ENCODE results near the gene BHLHA9.
"Not testable (repeated sequence)": the region's sequence is repeated elsewhere in the genome, so short reads cannot be mapped to it uniquely, and the experiment has no call there.

BHLHA9 gene

DNA sequence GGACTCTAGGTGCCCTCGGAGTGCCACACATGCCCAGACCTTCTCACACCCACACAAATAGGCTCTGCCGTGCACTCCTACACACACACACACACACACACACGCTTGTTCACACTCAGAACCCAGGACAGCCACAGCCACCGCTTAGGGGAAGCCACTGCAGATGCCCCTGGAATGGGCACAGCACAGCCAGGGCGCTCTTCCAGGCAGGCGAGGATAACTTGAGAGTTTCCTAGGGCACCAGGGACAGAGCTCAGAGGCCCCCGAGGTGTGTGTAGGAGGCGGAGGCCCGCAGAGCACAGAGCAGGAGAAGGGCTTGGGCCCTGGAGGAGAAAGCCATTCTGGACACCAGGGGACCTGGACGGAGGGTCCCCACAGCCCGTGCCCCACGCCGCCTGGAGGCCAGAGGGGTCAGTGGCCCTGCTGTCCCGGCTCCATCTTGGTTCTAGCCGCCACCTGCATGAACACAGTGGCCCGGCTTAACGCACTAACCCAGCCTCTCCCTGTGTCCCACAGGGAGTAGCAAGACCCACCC is 30.2 kb downstream of the BHLHA9 start:
- no peak for DNase-seq (ENCODE audit: low read depth in 2 of 2)

DNA sequence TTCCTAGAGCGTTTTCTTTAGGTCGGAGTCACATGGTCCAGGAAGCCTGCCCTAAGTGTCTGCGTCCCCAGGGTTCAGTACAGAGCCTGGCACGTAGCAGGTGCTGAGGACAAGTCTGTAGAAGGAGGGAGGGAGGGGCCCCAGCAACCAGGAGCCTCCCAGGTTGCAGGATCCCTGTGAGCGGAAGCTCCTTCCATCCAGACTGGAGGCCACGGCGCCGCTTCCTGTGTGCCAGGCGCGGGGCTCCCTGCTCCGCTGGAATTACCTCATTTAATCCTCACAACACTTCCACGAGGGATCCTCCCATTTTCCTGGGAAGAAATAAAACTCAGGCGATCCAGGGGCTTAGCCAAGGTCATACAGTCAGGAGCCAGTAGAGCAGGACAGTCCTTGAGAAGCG is 31.3 kb downstream of the BHLHA9 start:
- DNase-seq (ENCODE audit: low read depth in 2 of 2) = no peak

DNA sequence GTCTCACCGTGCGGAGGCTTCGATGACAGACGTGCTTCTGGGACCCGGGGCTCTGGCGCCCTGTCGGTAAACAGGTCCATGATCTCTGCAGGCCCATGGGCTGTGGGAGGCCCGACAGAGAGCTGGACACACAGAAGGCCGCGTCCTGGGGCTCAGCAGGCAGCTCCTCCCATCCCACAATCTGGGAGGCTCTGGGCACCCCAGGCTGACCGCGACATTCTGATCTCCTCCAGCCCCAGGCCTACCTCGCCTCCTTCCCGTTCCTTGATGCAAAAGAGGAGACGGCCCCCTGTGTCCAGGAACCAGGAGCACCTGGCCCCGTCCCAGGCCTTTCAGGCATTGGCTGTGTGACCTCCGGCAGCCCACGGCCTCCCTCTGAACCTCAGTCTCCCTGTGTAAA is 32.5 kb downstream of the BHLHA9 start:
- DNase-seq (ENCODE audit: low read depth in 2 of 2) = no peak

DNA sequence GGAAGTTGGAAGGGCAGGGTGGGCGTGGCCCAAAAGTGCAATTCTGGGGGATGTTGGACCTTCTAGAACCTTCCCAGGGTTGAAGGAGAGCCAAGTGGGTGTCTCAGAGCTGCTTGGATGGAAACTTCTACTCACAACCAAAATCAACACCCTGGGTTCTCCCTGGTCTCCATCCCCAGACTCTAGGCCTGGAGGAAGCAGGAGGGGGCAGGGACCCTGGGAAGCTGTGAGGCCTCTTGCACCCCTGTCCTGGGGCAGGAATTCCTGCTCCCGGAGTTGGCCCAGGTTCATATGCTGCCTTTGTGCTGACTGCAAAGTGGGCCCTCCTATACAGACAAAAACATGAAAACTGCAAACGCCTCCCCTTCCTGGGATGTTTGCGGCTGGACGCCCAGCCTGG is 34.3 kb downstream of the BHLHA9 start:
- no peak for DNase-seq (ENCODE audit: low read depth in 2 of 2)

DNA sequence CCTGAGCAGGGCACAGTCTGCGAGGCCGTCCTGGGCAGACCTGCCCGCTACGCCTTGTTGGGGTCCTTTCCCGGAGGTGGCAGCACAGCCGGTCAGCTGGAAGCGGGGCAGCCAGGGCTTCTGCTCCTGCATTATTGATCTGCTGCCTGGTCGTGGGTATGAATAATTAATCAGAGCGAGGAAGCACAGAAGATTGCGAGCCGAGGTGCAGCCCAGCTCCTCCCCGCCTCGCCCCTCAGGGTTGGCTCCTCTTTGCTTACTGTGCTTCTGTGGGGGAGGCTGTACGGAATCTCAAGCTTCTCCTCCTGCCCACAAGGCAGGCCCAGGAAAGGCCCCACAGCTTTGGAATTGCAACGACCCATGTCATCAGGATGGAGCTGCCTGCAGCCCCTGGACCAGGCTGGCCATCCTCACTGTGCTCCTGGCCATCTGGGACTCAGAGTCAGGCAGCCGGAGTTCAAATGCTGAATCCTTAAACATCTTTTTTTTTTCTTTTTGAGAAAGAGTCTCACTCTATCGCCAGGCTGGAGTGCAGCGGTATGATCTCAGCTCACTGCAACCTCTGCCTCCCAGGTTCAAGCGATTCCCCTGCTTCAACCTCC is 34.8 kb downstream of the BHLHA9 start:
- no peak for DNase-seq (ENCODE audit: low read depth in 2 of 2)

DNA sequence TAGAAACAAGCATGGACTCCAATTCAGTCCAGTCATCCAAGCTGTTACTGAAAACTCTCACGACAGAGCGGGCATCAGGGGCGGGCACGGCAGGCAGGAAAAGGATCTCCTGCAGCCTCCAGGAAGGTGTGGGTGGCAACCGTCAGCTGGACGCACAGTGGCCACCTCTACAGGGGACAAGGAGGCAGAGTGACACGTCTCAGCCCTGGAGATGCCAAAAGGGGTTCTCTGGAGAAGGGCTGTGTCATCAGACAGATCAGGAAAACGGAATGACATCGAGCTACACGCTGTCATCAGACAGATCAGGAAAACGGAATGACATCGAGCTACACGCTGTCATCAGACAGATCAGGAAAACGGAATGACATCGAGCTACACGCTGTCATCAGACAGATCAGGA is 37.6 kb downstream of the BHLHA9 start:
- DNase-seq (ENCODE audit: low read depth in 2 of 2) = not testable (repeated sequence)

DNA sequence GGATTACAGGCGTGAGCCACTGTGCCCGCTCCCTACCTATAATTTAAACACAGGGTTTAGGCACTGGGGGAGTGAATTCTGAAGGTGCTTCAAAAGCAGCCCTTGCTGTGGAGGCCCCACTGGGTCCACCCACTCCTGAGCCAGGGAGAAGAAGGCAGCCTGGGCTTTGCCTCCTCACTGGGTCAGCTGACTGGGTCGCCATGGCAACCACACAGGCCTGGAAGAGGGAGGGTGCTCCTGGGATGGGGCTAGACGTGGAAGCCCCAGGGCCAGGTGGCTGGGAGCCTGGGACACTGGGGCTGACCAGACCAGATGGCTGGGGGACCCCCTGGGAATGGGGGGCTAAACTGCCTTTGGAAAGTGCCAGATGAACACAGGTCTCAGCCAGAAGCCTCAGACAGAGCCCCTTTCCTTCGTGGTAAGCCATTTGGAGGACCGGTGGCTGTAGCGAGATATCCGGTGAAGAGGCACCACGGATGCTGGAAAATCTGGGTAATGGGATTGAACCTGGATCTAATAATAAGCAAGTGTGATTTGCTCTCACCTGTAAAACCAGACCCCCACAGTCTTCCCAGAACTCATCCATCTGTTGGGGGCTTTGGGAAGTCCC is 42.1 kb downstream of the BHLHA9 start:
- DNase-seq (ENCODE audit: low read depth in 2 of 2) = no peak

DNA sequence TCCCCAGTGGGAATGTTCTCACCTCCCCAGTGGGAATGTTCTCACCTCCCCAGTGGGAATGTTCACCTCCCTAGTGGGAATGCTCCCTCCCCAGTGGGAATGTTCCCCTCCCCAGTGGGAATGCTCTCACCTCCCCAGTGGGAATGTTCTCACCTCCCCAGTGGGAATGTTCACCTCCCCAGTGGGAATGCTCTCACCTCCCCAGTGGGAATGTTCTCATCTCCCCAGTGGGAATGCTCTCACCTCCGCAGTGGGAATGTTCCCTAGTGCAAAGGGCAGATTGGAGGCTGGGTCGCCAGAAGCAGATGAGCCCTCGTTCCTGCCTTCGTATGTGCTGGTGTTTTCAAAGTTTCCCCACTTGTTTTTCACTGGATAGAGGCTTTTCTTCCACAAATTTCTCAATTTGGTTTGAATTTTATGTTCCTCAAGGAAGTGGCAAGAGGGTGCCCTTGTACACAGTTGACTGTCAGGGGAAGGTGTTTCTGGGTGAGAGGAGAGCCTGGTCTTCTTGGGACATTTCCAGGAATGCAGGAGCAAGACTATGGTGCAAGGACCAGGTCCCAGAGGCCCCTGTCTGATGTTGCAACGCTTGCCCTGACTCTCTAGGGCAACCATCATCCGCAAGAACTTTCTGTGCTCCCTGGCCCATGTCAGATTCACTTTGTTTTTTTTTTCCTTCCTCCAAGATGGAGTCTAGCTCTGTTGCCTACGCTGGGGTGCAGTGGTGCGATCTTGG is 43.2 kb downstream of the BHLHA9 start:
- no peak for DNase-seq (ENCODE audit: low read depth in 2 of 2)

DNA sequence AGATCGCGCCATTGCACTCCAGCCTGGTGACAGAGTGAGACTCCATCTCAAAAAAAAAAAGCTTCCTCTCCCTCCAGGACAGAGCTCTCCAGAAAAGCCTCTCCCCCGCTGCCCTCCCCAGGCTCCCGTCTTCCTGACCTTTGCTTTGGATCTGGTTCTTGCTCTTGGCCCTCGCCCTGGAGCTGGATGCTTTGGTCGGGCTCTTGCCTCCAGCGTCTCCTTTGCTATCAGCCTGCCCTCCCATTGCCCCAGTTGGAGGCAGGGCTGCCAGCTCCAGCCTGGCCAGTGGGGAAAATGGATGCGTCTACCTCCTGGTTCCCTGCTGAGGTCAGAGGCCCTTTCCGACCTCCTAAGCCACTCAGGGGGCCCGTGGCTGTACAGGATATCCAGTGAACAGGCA is 45.2 kb downstream of the BHLHA9 start:
- DNase-seq (ENCODE audit: low read depth in 2 of 2) = no peak

DNA sequence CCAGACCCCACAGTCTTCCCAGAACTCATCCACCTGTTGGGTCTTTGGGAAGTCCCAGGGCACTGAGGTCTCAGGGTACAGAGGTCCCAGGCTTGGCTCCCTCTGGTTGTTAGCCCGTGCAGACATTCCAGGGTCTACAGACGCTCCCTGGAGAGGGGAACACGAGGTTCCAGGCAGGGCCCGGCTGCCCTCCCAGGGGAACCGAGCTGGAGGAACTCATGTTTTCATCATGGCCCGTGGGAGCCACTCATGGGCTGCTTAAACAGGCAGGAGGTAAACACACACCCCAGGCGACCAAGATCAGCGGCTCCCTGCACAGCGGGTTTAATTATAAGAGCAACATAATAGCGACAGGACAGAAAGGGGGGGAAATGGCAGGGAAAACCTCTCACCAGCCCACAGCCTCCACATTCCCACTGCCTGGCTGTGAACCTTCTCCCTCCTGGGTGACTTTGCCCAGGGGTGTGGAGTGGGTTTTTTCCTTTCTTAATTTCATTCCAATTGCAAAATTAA is 45.7 kb downstream of the BHLHA9 start:
- DNase-seq (ENCODE audit: low read depth in 2 of 2) = no peak
